WTC11 (cell line): ENCODE measurements around the gene MRPS15.

Source experiments
- AR ChIP-seq: fragments of 250-450 bp; sonication (Bioruptor Pico); IDR thresholded peaks from 2 replicates; pipeline ENCODE4 v1.9.0; 2021; ENCODE audit warnings: mild to moderate bottlenecking
- CREB1 ChIP-seq: sonication (generic); formaldehyde crosslinking; IDR thresholded peaks from 2 replicates; pipeline ENCODE4 v1.8.0; 2023; ENCODE audit warnings: mild to moderate bottlenecking, missing genetic modification reagents
- CTCF ChIP-seq: fragments of 200-600 bp; IDR thresholded peaks from 2 replicates; pipeline ENCODE4 v1.8.0; 2022; ENCODE audit warnings: antibody characterized with exemption
- FOXP4 ChIP-seq: sonication (generic); formaldehyde crosslinking; IDR thresholded peaks from 2 replicates; pipeline ENCODE4 v1.8.0; 2022; ENCODE audit warnings: mild to moderate bottlenecking, missing genetic modification reagents
- MAX ChIP-seq: sonication (generic); formaldehyde crosslinking; IDR thresholded peaks from 2 replicates; pipeline ENCODE4 v1.8.0; 2022; ENCODE audit warnings: mild to moderate bottlenecking, missing genetic modification reagents
- USF2 ChIP-seq: sonication (generic); formaldehyde crosslinking; IDR thresholded peaks from 2 replicates; pipeline ENCODE4 v1.8.1; 2023; ENCODE audit warnings: mild to moderate bottlenecking, missing genetic modification reagents, moderate library complexity

- TF ChIP-seq CTCF (no peak), MAX (CRISPR knock-in tag) (no peak), FOXP4 (CRISPR knock-in tag) (no peak), CREB1 (CRISPR knock-in tag) (no peak), AR (no peak), USF2 (no peak)
These were observed 22.5 kb upstream of the MRPS15 start for GRCh38 chr1:36486439-36487335.
